Colonic mucosa (tissue), 4 donors: Measurements from ENCODE around the gene PLCB1. TPM values are rescaled to one million over a fixed set of nuclear protein-coding genes. Genes with fewer than 3 reads are reported as not detected.
"Not testable (repeated sequence)": the region's sequence is repeated elsewhere in the genome, so short reads cannot be mapped to it uniquely, and the experiment has no call there.

ENCODE experiments used
- DNase-seq: peaks from one replicate; pipeline ENCODE4 v3.0.0-alpha.2; 2020
- H3K27ac ChIP-seq: fragments of 200-600 bp; one replicate; pipeline ENCODE4 v1.8.0; 2021
- H3K27me3 ChIP-seq: fragments of 200-600 bp; one replicate; pipeline ENCODE4 v1.8.0; 2021
- H3K36me3 ChIP-seq: fragments of 200-600 bp; one replicate; pipeline ENCODE4 v1.8.0; 2021
- H3K4me1 ChIP-seq: fragments of 200-600 bp; one replicate; pipeline ENCODE4 v1.8.0; 2021; ENCODE audit warnings: mild to moderate bottlenecking
- H3K4me3 ChIP-seq: fragments of 200-600 bp; one replicate; pipeline ENCODE4 v1.8.0; 2021
- H3K9ac ChIP-seq, 2 donors: one replicate each; pipeline ENCODE4 v1.7.0; 2013; ENCODE audit warnings: control low read depth in 2 of 2, low read depth in 2 of 2, low read length in 2 of 2
- H3K9me3 ChIP-seq: fragments of 200-600 bp; one replicate; pipeline ENCODE4 v1.8.0; 2021
- intact Hi-C: fragments of 100-400 bp; cut with DNase I; formaldehyde crosslinking; loops from one replicate; pipeline ENCODE4 v1.14.1; 2022
- total RNA-seq, 2 donors: library from RNA; stranded (reverse); fragmentation: NEBNext Ultra II Directional in 1 of 2; extraction: Animal tissue kit (Norgen Biotek cat#: 25700) in 1 of 2; gene quantifications; one replicate each; pipeline ENCODE4 v1.2.1, GENCODE V29; 2021
- TF ChIP-seq, protein P1 (sequence below): fragments of 200-600 bp; IDR thresholded peaks from one replicate; pipeline ENCODE4 v1.8.0; 2022; ENCODE audit warnings: antibody characterized with exemption, mild to moderate bottlenecking
- donor health status: healthy.
- donor health status: DM: no; HTN: no; CAD: no.
- donor health status: DM: no; HTN: no; CAD: no.

PLCB1 gene
- total RNA-seq, 2 donors from 2014 or later: 8.3 to 9.6 TPM

DNA sequence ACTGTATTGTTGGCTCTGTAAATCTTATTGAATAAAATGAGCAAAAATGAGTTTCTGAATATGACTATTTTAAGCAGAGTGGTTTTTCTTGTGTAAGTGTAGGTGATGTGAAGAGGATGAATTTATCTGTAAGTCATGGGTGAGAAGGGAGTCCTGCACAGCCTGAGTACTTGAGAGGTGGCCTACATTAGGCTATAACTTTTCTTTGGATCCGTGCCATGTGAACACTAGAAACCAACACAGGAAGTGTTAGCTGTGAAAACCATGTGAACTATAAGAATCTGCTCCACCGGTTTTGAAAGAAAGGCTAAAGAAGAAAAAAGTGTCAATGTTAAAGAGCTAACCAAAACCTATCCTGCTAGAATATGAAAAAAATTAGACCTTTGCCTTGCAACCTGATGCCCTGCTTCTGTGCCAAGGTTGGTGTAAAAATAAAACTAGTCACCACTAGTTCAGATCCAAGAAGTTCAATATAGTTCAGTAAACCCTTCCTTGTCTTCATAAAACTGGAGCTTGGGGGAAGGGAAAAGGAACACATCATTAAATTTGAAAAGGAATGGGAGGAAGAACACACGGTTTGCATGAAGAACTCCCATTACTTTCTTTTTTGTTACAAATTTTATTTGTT is 21.3 kb downstream of the PLCB1 start:
- no peak overlapping the region for H3K4me3 ChIP-seq
- intact Hi-C loops: no loop called here
- DNase-seq: no peak
- H3K27me3 ChIP-seq: no peaks in the 10 kb centered on the region
- no peaks in the 10 kb centered on the region for H3K4me1 ChIP-seq
- no peaks in the 10 kb centered on the region for H3K9me3 ChIP-seq
- H3K27ac ChIP-seq: no peak overlapping the region
- TF ChIP-seq, protein P1, sequence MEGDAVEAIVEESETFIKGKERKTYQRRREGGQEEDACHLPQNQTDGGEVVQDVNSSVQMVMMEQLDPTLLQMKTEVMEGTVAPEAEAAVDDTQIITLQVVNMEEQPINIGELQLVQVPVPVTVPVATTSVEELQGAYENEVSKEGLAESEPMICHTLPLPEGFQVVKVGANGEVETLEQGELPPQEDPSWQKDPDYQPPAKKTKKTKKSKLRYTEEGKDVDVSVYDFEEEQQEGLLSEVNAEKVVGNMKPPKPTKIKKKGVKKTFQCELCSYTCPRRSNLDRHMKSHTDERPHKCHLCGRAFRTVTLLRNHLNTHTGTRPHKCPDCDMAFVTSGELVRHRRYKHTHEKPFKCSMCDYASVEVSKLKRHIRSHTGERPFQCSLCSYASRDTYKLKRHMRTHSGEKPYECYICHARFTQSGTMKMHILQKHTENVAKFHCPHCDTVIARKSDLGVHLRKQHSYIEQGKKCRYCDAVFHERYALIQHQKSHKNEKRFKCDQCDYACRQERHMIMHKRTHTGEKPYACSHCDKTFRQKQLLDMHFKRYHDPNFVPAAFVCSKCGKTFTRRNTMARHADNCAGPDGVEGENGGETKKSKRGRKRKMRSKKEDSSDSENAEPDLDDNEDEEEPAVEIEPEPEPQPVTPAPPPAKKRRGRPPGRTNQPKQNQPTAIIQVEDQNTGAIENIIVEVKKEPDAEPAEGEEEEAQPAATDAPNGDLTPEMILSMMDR: no peak
- no peak overlapping the region for H3K9ac ChIP-seq
- no peaks in the 10 kb centered on the region for H3K36me3 ChIP-seq

DNA sequence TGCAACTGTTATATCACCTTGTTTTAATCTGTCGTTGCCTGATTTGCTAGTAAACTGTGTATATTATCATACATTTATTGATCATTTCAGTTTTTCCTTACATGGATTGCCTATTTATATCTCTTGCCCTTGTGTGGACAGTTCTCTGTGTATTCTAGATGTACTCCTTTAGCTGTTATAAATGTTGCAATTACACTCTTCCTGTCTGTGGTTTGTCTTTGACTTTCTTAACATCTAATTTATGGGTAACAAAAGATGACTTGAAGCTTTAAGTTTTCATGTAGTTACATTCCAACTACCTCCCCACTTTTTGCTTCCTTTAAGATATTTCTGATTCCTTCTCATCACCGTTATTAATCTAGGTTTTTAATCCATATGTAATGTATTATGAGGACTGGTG is 22.6 kb downstream of the PLCB1 start:
- Histone ChIP-seq H3K36me3 (no peaks in the 10 kb centered on the region), H3K27ac (no peak overlapping the region), H3K4me1 (no peaks in the 10 kb centered on the region), H3K9ac (no peak overlapping the region), H3K4me3 (no peak overlapping the region), H3K9me3 (no peaks in the 10 kb centered on the region), H3K27me3 (no peaks in the 10 kb centered on the region)
- TF ChIP-seq, protein P1: no peak
- intact Hi-C loops: no loop called here
- DNase-seq: no peak

DNA sequence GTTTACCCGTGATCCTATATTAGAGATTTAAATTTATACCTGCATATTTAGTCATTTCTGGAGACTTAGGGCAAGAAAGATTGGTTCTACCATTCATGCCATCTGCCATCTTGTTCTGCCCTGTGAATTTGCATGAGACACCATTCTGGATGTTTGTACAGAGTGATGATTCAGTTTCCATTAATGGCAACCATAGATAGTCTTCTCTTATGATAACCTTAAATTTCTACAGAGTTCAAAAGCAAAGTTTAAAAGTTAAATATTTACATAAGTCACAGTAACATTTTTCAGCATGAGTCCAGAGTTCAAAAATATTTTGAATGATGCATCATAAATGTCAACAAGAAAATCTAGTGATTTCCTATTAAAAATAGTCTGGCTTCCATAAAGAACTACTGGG is 23.2 kb downstream of the PLCB1 start:
- H3K4me3 ChIP-seq: no peak overlapping the region
- H3K4me1 ChIP-seq: no peaks in the 10 kb centered on the region
- H3K9ac ChIP-seq: no peak overlapping the region
- TF ChIP-seq, protein P1: no peak
- no peaks in the 10 kb centered on the region for H3K9me3 ChIP-seq
- intact Hi-C loops: no loop called here
- DNase-seq: no peak
- no peak overlapping the region for H3K27ac ChIP-seq
- no peaks in the 10 kb centered on the region for H3K36me3 ChIP-seq
- H3K27me3 ChIP-seq: no peaks in the 10 kb centered on the region

DNA sequence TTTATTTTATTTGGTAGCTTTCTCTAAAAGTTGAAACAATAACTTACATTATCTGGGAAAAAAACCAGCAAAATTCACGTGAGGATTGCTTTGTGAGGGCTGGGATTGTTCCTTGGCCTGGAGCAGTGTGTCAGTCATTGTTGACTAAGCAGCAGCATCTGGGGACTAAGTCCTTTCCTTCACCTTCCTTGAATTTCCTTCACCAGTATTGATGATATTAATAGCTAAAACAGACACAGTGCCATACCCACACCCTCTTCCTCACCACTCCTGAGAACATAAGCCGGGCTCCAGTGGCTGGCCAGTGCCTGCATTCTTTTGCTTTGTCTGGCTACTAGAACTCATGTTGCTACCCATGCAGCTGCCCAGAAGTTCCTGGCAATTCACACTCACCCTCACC is 23.7 kb downstream of the PLCB1 start:
- Histone ChIP-seq H3K4me1 (no peaks in the 10 kb centered on the region), H3K27me3 (no peaks in the 10 kb centered on the region), H3K9ac (no peak overlapping the region), H3K27ac (no peak overlapping the region), H3K4me3 (no peak overlapping the region), H3K9me3 (no peaks in the 10 kb centered on the region), H3K36me3 (no peaks in the 10 kb centered on the region)
- TF ChIP-seq, protein P1: no peak
- intact Hi-C loops: no loop called here
- DNase-seq: no peak

DNA sequence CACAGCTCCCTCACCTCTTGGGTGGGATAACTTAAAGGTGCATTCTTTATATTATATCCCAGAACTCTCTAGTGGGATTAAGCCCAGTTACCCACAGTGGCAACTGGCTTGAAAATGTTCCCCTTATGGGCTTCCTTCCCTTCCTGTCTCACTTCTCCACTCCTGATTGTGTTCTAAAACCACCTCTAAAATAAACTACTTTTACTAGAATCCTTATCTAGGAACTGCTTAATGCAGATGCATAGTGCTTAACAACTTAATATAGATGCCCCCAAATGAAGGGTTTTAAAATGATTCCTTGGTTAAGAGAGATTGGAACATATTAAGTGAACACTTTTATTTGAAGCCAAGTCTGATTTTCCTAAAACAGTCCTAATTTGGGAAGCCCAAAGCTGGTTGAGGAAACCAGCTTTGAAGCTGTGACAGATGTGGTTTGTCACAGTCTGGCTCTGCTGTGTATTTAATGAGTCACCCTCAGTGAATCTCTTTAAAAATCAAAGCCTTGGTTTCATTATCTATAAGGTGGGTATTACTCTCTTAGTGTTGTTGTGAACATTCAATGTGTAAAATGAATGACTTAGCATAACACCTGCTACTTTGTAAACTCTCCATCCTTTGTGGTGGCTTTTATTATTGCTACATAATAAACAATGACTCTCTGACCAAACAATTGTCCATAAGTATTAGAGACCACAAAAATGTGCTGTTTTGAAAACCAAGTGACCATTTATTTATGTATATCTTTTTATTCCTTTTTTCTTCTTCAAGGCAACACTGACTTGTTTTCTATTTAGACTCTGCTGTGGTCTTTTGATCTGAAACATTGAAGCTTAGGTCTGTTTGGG is 24.4 kb downstream of the PLCB1 start:
- DNase-seq: no peak
- TF ChIP-seq, protein P1: no peak
- Histone ChIP-seq H3K27me3 (no peaks in the 10 kb centered on the region), H3K36me3 (no peaks in the 10 kb centered on the region), H3K4me3 (no peak overlapping the region), H3K27ac (no peak overlapping the region), H3K9ac (no peak overlapping the region), H3K4me1 (no peaks in the 10 kb centered on the region), H3K9me3 (no peaks in the 10 kb centered on the region)
- intact Hi-C loops: no loop called here

DNA sequence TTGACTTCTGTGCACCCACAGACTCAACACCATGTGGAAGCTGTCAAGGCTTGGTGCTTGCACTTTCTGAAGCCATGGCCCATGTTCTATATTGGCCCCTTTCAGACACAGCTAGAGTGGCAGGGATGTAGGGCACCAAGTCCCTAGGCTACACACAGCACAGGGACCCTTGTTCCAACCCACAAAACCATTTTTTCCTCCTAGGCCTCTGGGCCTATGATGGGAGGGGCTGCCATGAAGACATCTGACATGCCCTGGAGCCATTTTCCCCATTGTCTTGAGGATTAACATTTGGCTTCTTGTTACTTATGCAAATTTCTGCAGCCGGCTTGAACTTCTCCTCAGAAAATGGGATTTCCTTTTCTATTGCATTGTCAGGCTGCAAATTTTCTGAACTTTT is 27.2 kb downstream of the PLCB1 start:
- intact Hi-C loops, DNase-seq, H3K27ac ChIP-seq, H3K27me3 ChIP-seq, H3K9ac ChIP-seq, H3K9me3 ChIP-seq, H3K4me1 ChIP-seq, H3K36me3 ChIP-seq, H3K4me3 ChIP-seq: not testable (repeated sequence)
